Keratinocyte (primary cell): Measurements from ENCODE around the gene ZNF501. TPM values are rescaled to one million over a fixed set of nuclear protein-coding genes. Genes with fewer than 3 reads are reported as not detected.

ENCODE experiments used
- DNase-seq: peaks from one replicate; pipeline ENCODE4 v3.0.0-alpha.2; 2011; ENCODE audit warnings: low read depth, missing footprints, low spot score
- FAIRE-seq: peaks from 2 replicates; lab custom pipeline; 2011; peaks lifted over from hg19 to GRCh38; lab: Jason Lieb, UNC
- H2AFZ ChIP-seq: 2 replicates; pipeline ENCODE4 v1.6.0; 2012; ENCODE audit warnings: low read length, control low read depth, inconsistent platforms; ENCODE audit not compliant: control insufficient read depth
- H3K27ac ChIP-seq: 2 replicates; pipeline ENCODE4 v1.5.1; 2011; ENCODE audit warnings: low read length; ENCODE audit not compliant: control insufficient read depth, insufficient read depth
- H3K27me3 ChIP-seq: 3 replicates; pipeline ENCODE4 v1.6.0; 2011; ENCODE audit warnings: low read length; ENCODE audit not compliant: control insufficient read depth, insufficient read depth; ENCODE audit errors: extremely low read depth
- H3K36me3 ChIP-seq, 2 experiments: 2 replicates in 1 of 2; 3 replicates in 1 of 2; pipeline ENCODE4 v1.5.1; 2011; ENCODE audit warnings: low read length in 2 of 2, mild to moderate bottlenecking in 1 of 2; ENCODE audit not compliant: control insufficient read depth in 2 of 2, insufficient read depth in 2 of 2; ENCODE audit errors: extremely low read depth in 1 of 2
- H3K4me1 ChIP-seq: 3 replicates; pipeline ENCODE4 v1.5.1; 2011; ENCODE audit warnings: low read length; ENCODE audit not compliant: control insufficient read depth, insufficient read depth; ENCODE audit errors: extremely low read depth
- H3K4me2 ChIP-seq: 3 replicates; pipeline ENCODE4 v1.6.0; 2011; ENCODE audit warnings: low read depth, low read length; ENCODE audit not compliant: control insufficient read depth, insufficient read depth; ENCODE audit errors: extremely low read depth
- H3K4me3 ChIP-seq, 3 experiments: fragments of 200-600 bp in 1 of 3; sonication (generic) in 1 of 3; 2 replicates in 2 of 3; 3 replicates in 1 of 3; pipeline ENCODE4 v1.5.1; 2011 to 2016; ENCODE audit warnings: low read length in 3 of 3, mild to moderate bottlenecking in 3 of 3, control low read depth in 2 of 3, inconsistent platforms in 1 of 3, low read depth in 1 of 3, mixed read lengths in 1 of 3, mixed run types in 1 of 3, moderate library complexity in 1 of 3; ENCODE audit not compliant: control insufficient read depth in 2 of 3, insufficient read depth in 2 of 3; ENCODE audit errors: extremely low read depth in 1 of 3
- H3K79me2 ChIP-seq: 2 replicates; pipeline ENCODE4 v1.6.0; 2012; ENCODE audit warnings: low read length; ENCODE audit not compliant: control insufficient read depth, insufficient read depth
- H3K9ac ChIP-seq: 3 replicates; pipeline ENCODE4 v1.6.0; 2011; ENCODE audit warnings: low read length; ENCODE audit not compliant: control insufficient read depth, insufficient read depth; ENCODE audit errors: extremely low read depth
- H3K9me1 ChIP-seq: 3 replicates; pipeline ENCODE4 v1.6.0; 2011; ENCODE audit warnings: low read length; ENCODE audit not compliant: control insufficient read depth, insufficient read depth; ENCODE audit errors: extremely low read depth
- H3K9me3 ChIP-seq: 2 replicates; pipeline ENCODE4 v1.5.1; 2012; ENCODE audit warnings: low read depth, low read length; ENCODE audit not compliant: control insufficient read depth
- H4K20me1 ChIP-seq: 3 replicates; pipeline ENCODE4 v1.6.0; 2011; ENCODE audit warnings: low read length; ENCODE audit not compliant: control insufficient read depth, insufficient read depth; ENCODE audit errors: extremely low read depth
- CTCF ChIP-seq, 3 experiments: IDR thresholded peaks in 1 of 3; conservative IDR thresholded peaks in 1 of 3; optimal IDR thresholded peaks in 1 of 3; 2 replicates in 2 of 3; 3 replicates in 1 of 3; pipeline versions ENCODE3 to v1.5.1; 2011; ENCODE audit warnings: low read length in 3 of 3, mild to moderate bottlenecking in 3 of 3, moderate library complexity in 2 of 3, control low read depth in 1 of 3, inconsistent platforms in 1 of 3; ENCODE audit not compliant: insufficient read depth in 2 of 3; ENCODE audit errors: extremely low read depth in 1 of 3
- EZH2 ChIP-seq: IDR thresholded peaks from one replicate; pipeline ENCODE4 v1.6.1; 2012; ENCODE audit warnings: inconsistent platforms, mild to moderate bottlenecking, low read length, moderate library complexity
- dilution Hi-C: fragments of 300-500 bp; cut with MboI; formaldehyde crosslinking; loops from one replicate; pipeline ENCODE4 v1.7.0; 2020; ENCODE audit warnings: low sequenced_read_pairs; ENCODE audit not compliant: extremely low pct_ligation_motif_present
- polyA plus RNA-seq, 5 experiments: library from polyadenylated mRNA; depleted of rRNA in 3 of 5; stranded (reverse) in 3 of 5; stranded (forward) in 1 of 5; unstranded in 1 of 5; fragments of >200 nt; gene quantifications; 1 replicate in 1 of 5; 2 replicates in 3 of 5; 3 replicates in 1 of 5; pipeline versions ENCODE4 v1.2.1 to v1.2.3, GENCODE V29; 2011 to 2012; ENCODE audit warnings: missing spikeins in 2 of 5, low read depth in 1 of 5, low replicate concordance in 1 of 5

The ZNF501 gene
- polyA plus RNA-seq, 1 donor (not counting 4 experiments of a cell fraction or from before 2014, with no cell fraction given), result 2.8 TPM

DNA sequence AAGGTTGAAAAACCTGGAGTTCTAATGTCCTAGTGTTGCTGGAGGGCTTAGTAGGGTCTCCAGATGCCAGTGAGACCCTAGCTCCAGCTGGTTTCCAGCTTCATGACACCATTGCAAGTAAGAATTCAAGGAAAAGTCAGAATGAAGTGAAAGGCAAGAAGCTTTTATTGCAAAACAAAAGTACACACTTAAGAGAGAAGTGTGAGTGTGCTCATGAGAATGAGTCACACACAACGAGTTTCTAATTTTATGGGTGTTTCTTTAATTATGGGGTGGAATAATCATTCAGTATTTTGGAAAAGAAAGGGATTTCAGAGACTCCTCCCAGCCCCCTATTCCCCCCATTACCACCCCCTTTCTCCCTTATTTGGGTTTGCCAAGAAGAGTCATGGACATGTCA, 41.5 kb upstream of the ZNF501 start:
- H3K27ac ChIP-seq, result no peak overlapping the region
- no peaks in the 10 kb centered on the region for H3K36me3 ChIP-seq
- H3K4me2 ChIP-seq, result no peak overlapping the region
- DNase-seq (no peak), FAIRE-seq (no peak)
- H3K4me1 ChIP-seq, result peaks cover 4% of the 10 kb centered on the region
- H3K9ac ChIP-seq, result no peak overlapping the region
- no peaks in the 10 kb centered on the region for H3K27me3 ChIP-seq
- H3K9me3 ChIP-seq, result no peaks in the 10 kb centered on the region
- no peaks in the 10 kb centered on the region for H3K9me1 ChIP-seq
- H4K20me1 ChIP-seq, result no peaks in the 10 kb centered on the region
- no peak overlapping the region for H3K4me3 ChIP-seq
- H3K79me2 ChIP-seq, result no peaks in the 10 kb centered on the region
- no peak for TF ChIP-seq EZH2
- no peak for TF ChIP-seq CTCF (optimal IDR thresholded peaks at IDR 0.05 in 1 of 3, IDR thresholded peaks at IDR 0.05 in 1 of 3, conservative IDR thresholded peaks at IDR 0.05 in 1 of 3; ENCODE audit: extremely low read depth in 1 of 3, insufficient read depth in 2 of 3, low read length in 3 of 3)
- no peak overlapping the region for H2AFZ ChIP-seq
- dilution Hi-C loops, result no loop called here

DNA sequence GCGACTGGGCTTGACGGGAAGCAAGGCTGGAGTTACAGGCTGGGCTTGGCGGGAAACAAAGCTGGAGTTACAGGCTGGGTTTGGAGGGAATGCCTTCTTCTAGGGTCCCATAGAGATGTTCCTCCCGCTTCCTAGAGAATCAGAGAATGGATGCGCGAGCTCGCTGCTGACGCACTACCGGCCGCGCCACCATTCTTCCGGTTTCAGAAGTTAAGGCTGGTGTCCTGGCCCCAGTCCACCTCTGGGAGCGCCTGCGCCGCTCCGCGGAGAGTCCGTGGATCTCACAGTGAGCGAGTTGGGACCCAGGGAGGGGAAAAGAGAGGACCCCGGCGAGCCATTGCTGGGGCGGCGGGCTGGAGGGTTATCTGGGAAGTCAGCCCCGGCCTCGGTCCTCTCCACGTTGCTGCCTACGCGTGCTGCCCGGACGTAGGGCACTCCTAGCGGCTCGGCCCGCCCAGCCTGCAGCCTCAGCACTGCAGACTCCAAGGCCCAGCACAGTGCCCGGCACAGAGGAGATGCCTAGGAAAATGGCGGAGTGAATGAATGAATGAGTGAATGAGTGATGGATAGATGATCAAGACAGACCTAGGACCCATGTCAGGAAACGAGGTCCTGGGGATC, 16.9 kb upstream of the ZNF501 start, which contains the start of gene ZNF502:
Gene ZNF502 (plus strand): TSS at position 206 of the 621 bp plus-strand sequence. CDS start 7,602 bp downstream, outside the sequence.
- peaks cover 4% of the 10 kb centered on the region for H3K79me2 ChIP-seq
- peak within 1 kb of the TSS; percentile 100 for H2AFZ ChIP-seq
- H3K4me3 ChIP-seq, result peak within 1 kb of the TSS; percentile 79 to 97 (median 92)
- no peaks in the 10 kb centered on the region for H3K27me3 ChIP-seq
- peak; percentile 21 to 65 (median 35) for TF ChIP-seq CTCF (optimal IDR thresholded peaks at IDR 0.05 in 1 of 3, IDR thresholded peaks at IDR 0.05 in 1 of 3, conservative IDR thresholded peaks at IDR 0.05 in 1 of 3; ENCODE audit: extremely low read depth in 1 of 3, insufficient read depth in 2 of 3, low read length in 3 of 3)
- TF ChIP-seq EZH2, result no peak
- no peak for DNase-seq
- dilution Hi-C loops, result no loop called here
- H3K9ac ChIP-seq, result peak within 1 kb of the TSS; percentile 82
- peaks cover 8% of the 10 kb centered on the region for H3K4me1 ChIP-seq
- no peaks in the 10 kb centered on the region for H3K36me3 ChIP-seq
- no peaks in the 10 kb centered on the region for H4K20me1 ChIP-seq
- peak within 1 kb of the TSS; percentile 94 for H3K4me2 ChIP-seq
- H3K9me1 ChIP-seq, result no peaks in the 10 kb centered on the region
- peak; percentile 80 for FAIRE-seq
- peaks cover 4% of the 10 kb centered on the region for H3K9me3 ChIP-seq
- H3K27ac ChIP-seq, result peak within 1 kb of the TSS; percentile 54
